HFFc6 (cell line): ENCODE measurements around the gene HES2. TPM values are rescaled to one million over a fixed set of nuclear protein-coding genes. Genes with fewer than 3 reads are reported as not detected.

Source experiments
- DNase-seq: peaks from one replicate; pipeline ENCODE4 v3.0.0-alpha.2; 2018
- H3K27ac Mint-ChIP-seq: 2 replicates; pipeline ENCODE4 v1.8.0; 2020; ENCODE audit warnings: mild to moderate bottlenecking, mixed read lengths
- H3K27me3 Mint-ChIP-seq: 2 replicates; pipeline ENCODE4 v1.8.0; 2021; ENCODE audit warnings: mild to moderate bottlenecking, moderate library complexity, mixed read lengths; ENCODE audit not compliant: insufficient read depth
- H3K36me3 Mint-ChIP-seq: 2 replicates; pipeline ENCODE4 v1.8.0; 2021; ENCODE audit warnings: low read depth, mixed read lengths
- H3K4me1 Mint-ChIP-seq: 2 replicates; pipeline ENCODE4 v1.8.0; 2020; ENCODE audit warnings: low read depth, mixed read lengths
- H3K4me3 Mint-ChIP-seq: 2 replicates; pipeline ENCODE4 v1.8.0; 2020; ENCODE audit warnings: mild to moderate bottlenecking, moderate library complexity, mixed read lengths
- H3K9me3 Mint-ChIP-seq: 2 replicates; pipeline ENCODE4 v1.8.0; 2020; ENCODE audit warnings: mild to moderate bottlenecking, mixed read lengths
- CTCF ChIP-seq: fragments of 200-600 bp; sonication (generic); IDR thresholded peaks from 2 replicates; pipeline ENCODE4 v1.5.0; 2021; ENCODE audit warnings: antibody characterized with exemption, mild to moderate bottlenecking
- total RNA-seq, 6 experiments: library from RNA; stranded (reverse); fragmentation: NEBNext Ultra II Directional; extraction: Animal tissue kit (Norgen Biotek cat#: 25700); gene quantifications; 2 replicates in 1 of 6; 3 replicates in 5 of 6; pipeline ENCODE4 v1.2.3, GENCODE V29; 2021

The HES2 gene
- total RNA-seq, 6 experiments from 2014 or later: 0.14 to 0.35 (median 0.30) TPM; not detected in 2

- no peak overlapping the region for H3K27ac Mint-ChIP-seq
- DNase-seq: no peak
- no peaks in the 10 kb centered on the region for H3K36me3 Mint-ChIP-seq
- H3K9me3 Mint-ChIP-seq: no peaks in the 10 kb centered on the region
- peaks cover 10% of the 10 kb centered on the region for H3K27me3 Mint-ChIP-seq
- TF ChIP-seq CTCF: 0 out of 2 replicates have a peak, but pooled peaks have one; percentile 6
- peaks cover 15% of the 10 kb centered on the region for H3K4me1 Mint-ChIP-seq
- H3K4me3 Mint-ChIP-seq: no peak overlapping the region
Measured at GRCh38 chr1:6409053-6409452, 10.7 kb downstream of the HES2 start.

GRCh38 chr1:6408023-6408422 is 11.7 kb downstream of the HES2 start:
- Mint-ChIP-seq H3K4me1 (peaks cover 5% of the 10 kb centered on the region), H3K27me3 (peaks cover 10% of the 10 kb centered on the region; the same call in 1 of the 2 replicates), H3K36me3 (no peaks in the 10 kb centered on the region), H3K9me3 (no peaks in the 10 kb centered on the region), H3K27ac (no peak overlapping the region), H3K4me3 (no peak overlapping the region)
- DNase-seq: no peak
- TF ChIP-seq CTCF: no peak

- no peak overlapping the region for H3K27ac Mint-ChIP-seq
- no peaks in the 10 kb centered on the region for H3K36me3 Mint-ChIP-seq
- H3K27me3 Mint-ChIP-seq: peaks cover 3% of the 10 kb centered on the region
- H3K9me3 Mint-ChIP-seq: no peaks in the 10 kb centered on the region
- DNase-seq: no peak
- H3K4me1 Mint-ChIP-seq: no peaks in the 10 kb centered on the region
- no peak for TF ChIP-seq CTCF
- H3K4me3 Mint-ChIP-seq: no peak overlapping the region
Measured at GRCh38 chr1:6401673-6402072, 18.0 kb downstream of the HES2 start.

DNA sequence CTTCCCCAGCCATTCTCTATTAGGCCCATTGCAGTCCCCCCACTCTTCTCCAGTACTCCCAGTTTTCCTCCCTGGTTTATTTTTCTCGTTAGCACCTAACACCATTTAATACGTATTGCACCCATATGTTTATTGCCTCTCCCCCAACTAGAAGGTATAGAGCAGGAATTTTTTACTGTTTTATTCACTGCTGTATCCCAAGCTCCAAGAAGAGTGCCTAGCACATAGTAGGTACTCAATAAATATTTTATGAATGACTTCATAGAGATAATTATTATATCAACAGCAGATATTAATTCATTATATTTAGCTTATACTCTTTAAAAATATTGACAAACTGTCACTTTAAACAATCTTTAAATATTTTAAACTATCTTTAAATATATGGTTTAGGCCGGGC is 20.4 kb downstream of the HES2 start:
- Mint-ChIP-seq H3K27me3 (peaks cover 1% of the 10 kb centered on the region; the same call in 1 of the 2 replicates), H3K4me3 (no peak overlapping the region), H3K9me3 (no peaks in the 10 kb centered on the region), H3K4me1 (peaks cover 7% of the 10 kb centered on the region), H3K36me3 (no peaks in the 10 kb centered on the region), H3K27ac (no peak overlapping the region)
- TF ChIP-seq CTCF: no peak
- no peak for DNase-seq

GRCh38 chr1:6397844-6398441 is 21.8 kb downstream of the HES2 start:
- Mint-ChIP-seq H3K27ac (no peak overlapping the region), H3K36me3 (no peaks in the 10 kb centered on the region), H3K9me3 (no peaks in the 10 kb centered on the region), H3K4me1 (peaks cover 13% of the 10 kb centered on the region), H3K27me3 (peaks cover 1% of the 10 kb centered on the region; the same call in 1 of the 2 replicates), H3K4me3 (no peak overlapping the region)
- no peak for TF ChIP-seq CTCF
- DNase-seq: no peak
